Measurements from ENCODE around the gene DKC1. TPM values are rescaled to one million over a fixed set of nuclear protein-coding genes. Genes with fewer than 3 reads are reported as not detected.

The DKC1 gene
- total and polyA plus RNA-seq, 2 experiments from 2014 or later: 27.8 to 38.9 TPM

DNA sequence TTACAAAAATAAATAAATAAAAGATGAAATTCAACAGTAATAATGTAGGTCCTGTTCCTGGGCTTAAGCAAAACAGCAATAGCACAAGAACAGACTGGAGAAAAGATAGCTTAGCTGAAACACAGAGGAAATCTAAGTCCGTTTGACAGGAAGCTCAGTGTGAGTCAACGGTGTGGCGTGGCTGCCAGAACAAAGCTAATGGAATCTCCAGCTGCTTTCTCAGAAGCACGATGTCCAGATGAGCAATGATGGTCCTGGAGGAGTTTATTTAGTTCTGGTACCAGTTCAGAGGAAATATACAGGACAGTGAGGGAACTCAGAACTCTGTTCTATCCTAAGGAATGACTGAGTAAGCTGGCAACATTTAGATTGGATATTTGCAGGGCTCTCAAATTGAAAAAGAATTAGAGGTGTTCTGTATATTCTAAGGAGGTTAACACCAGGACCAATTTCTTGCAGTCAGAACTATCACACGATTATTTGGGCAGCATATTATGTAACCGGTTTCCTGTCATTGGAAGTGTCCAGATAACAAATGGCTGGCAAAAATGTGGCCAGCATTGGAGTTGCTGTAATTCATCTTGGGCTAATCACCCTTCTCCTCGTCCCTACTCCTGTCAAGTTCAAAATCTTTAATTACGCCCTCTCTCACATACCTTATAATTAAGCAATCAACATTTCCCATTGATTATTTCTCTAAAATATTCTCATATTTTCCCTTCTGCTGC, 24.5 kb upstream of the DKC1 start:
- peak overlapping the region; percentile 65 for H3K27ac ChIP-seq
- no peaks in the 10 kb centered on the region for H3K9me3 ChIP-seq (ENCODE audit: low read depth)
- no peak for DNase-seq (ENCODE audit: low spot score)
- peaks cover 3% of the 10 kb centered on the region for H3K4me1 ChIP-seq (ENCODE audit: insufficient read depth)
- no peaks in the 10 kb centered on the region for H3K27me3 ChIP-seq
- no peaks in the 10 kb centered on the region for H3K9me2 ChIP-seq (replicated peaks; ENCODE audit: insufficient read depth)
- no peaks in the 10 kb centered on the region for H4K20me1 ChIP-seq (ENCODE audit: insufficient read depth, poor library complexity, severe bottlenecking)
- H3K4me3 ChIP-seq: no peak overlapping the region
- TF ChIP-seq EZH2 (IDR thresholded peaks at IDR 0.05; ENCODE audit: borderline replicate concordance) (no peak), EZH2phosphoT487 (IDR thresholded peaks at IDR 0.05; ENCODE audit: low read depth, severe bottlenecking, unreplicated experiment) (no peak)
- TF ChIP-seq, protein P1, sequence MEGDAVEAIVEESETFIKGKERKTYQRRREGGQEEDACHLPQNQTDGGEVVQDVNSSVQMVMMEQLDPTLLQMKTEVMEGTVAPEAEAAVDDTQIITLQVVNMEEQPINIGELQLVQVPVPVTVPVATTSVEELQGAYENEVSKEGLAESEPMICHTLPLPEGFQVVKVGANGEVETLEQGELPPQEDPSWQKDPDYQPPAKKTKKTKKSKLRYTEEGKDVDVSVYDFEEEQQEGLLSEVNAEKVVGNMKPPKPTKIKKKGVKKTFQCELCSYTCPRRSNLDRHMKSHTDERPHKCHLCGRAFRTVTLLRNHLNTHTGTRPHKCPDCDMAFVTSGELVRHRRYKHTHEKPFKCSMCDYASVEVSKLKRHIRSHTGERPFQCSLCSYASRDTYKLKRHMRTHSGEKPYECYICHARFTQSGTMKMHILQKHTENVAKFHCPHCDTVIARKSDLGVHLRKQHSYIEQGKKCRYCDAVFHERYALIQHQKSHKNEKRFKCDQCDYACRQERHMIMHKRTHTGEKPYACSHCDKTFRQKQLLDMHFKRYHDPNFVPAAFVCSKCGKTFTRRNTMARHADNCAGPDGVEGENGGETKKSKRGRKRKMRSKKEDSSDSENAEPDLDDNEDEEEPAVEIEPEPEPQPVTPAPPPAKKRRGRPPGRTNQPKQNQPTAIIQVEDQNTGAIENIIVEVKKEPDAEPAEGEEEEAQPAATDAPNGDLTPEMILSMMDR (IDR thresholded peaks at IDR 0.05; ENCODE audit: poor library complexity): no peak
- no peak overlapping the region for H2AFZ ChIP-seq
- H3K4me2 ChIP-seq: no peak overlapping the region
- no peaks in the 10 kb centered on the region for H3K36me3 ChIP-seq (replicated peaks; ENCODE audit: insufficient read depth, low read depth)
- H3K79me2 ChIP-seq: no peaks in the 10 kb centered on the region
- WGBS (ENCODE audit: low lambda C conversion rate, missing lambda C conversion rate): 54% methylated on average over 8 of the region's 8 CpGs

DNA sequence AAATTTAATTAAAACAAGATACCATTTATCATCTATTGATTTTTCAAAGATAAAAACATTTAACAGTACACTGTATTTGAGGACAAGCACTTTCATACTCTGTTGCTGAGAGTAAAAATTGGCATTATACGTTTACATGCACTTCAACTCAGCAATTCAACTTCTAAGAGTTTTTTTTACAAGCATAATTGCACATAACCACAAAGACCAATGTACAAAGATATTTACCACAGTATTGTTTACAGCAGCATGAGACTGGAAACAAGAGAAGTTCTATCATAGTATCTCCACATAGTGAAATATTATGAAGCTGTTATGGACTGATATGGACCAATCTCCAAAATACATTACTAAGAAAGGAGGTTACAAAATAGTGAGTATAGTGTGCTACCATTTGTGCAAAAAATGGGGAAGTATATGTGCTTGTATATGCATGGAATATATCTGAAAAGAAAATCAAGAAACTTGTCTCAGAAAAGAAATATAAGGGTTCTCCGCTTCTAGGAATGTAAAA, 22.7 kb upstream of the DKC1 start:
- WGBS (ENCODE audit: low lambda C conversion rate, missing lambda C conversion rate): 58% methylated on average over 2 of the region's 2 CpGs
- Histone ChIP-seq H3K4me2 (no peak overlapping the region), H3K79me2 (no peaks in the 10 kb centered on the region)

DNA sequence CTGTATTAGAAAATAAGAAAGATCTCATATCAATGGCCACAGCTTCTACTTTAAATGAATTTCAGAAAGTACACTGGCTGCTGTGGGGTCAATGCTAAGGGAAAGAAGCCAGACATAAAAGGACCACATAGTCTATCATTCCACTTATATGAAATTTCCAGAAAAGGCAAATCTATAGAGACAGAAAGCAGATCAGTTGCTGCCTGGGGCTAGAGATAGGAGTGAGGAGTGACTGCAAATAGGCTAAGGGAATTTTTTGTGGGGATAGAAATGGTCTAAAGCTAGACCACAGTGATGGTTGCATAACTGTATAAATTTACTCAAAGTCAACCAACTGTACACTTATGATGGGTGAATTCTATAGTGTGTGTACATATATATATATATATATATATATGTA, 20.1 kb upstream of the DKC1 start:
- no peaks in the 10 kb centered on the region for H3K4me1 ChIP-seq (ENCODE audit: insufficient read depth)
- TF ChIP-seq EZH2phosphoT487 (IDR thresholded peaks at IDR 0.05; ENCODE audit: low read depth, severe bottlenecking, unreplicated experiment) (no peak), EZH2 (IDR thresholded peaks at IDR 0.05; ENCODE audit: borderline replicate concordance) (no peak)
- TF ChIP-seq, protein P1 (IDR thresholded peaks at IDR 0.05; ENCODE audit: poor library complexity): no peak
- no peak for DNase-seq (ENCODE audit: low spot score)

More for the DNA sequence above, 22.7 kb upstream of the DKC1 start:
- H3K9me2 ChIP-seq (replicated peaks; ENCODE audit: insufficient read depth): no peaks in the 10 kb centered on the region
- TF ChIP-seq EZH2 (IDR thresholded peaks at IDR 0.05; ENCODE audit: borderline replicate concordance) (no peak), EZH2phosphoT487 (IDR thresholded peaks at IDR 0.05; ENCODE audit: low read depth, severe bottlenecking, unreplicated experiment) (no peak)
- TF ChIP-seq, protein P1 (IDR thresholded peaks at IDR 0.05; ENCODE audit: poor library complexity): no peak
- H3K27me3 ChIP-seq: no peaks in the 10 kb centered on the region
- no peaks in the 10 kb centered on the region for H3K4me1 ChIP-seq (ENCODE audit: insufficient read depth)
- H2AFZ ChIP-seq: no peak overlapping the region
- H4K20me1 ChIP-seq (ENCODE audit: insufficient read depth, poor library complexity, severe bottlenecking): no peaks in the 10 kb centered on the region
- H3K4me3 ChIP-seq: no peak overlapping the region
- H3K27ac ChIP-seq: no peak overlapping the region
- no peaks in the 10 kb centered on the region for H3K36me3 ChIP-seq (replicated peaks; ENCODE audit: insufficient read depth, low read depth)
- no peaks in the 10 kb centered on the region for H3K9me3 ChIP-seq (ENCODE audit: low read depth)
- no peak for DNase-seq (ENCODE audit: low spot score)

More for the DNA sequence above, 20.1 kb upstream of the DKC1 start:
- Histone ChIP-seq H3K36me3 (replicated peaks; ENCODE audit: insufficient read depth, low read depth) (no peaks in the 10 kb centered on the region), H3K27me3 (no peaks in the 10 kb centered on the region), H3K27ac (no peak overlapping the region), H3K9me3 (ENCODE audit: low read depth) (no peaks in the 10 kb centered on the region), H2AFZ (no peak overlapping the region), H3K4me2 (no peak overlapping the region), H4K20me1 (ENCODE audit: insufficient read depth, poor library complexity, severe bottlenecking) (no peaks in the 10 kb centered on the region), H3K4me3 (no peak overlapping the region), H3K79me2 (no peaks in the 10 kb centered on the region), H3K9me2 (replicated peaks; ENCODE audit: insufficient read depth) (no peaks in the 10 kb centered on the region)

Measured in hepatocyte (in vitro differentiated cells).